Measurements from ENCODE around the gene GALNT15.

GALNT15 gene

GRCh38 chr3:16182612-16183011, 8.1 kb downstream of the GALNT15 start:
- Histone ChIP-seq H3K36me3 (ENCODE audit: control insufficient read depth in 1 of 2, insufficient read depth in 2 of 2, low read length in 2 of 2) (no peaks in the 10 kb centered on the region), H3K23ac (ENCODE audit: low read length) (no peak overlapping the region), H4K8ac (ENCODE audit: low read depth, low read length) (no peak overlapping the region), H3K27me3 (ENCODE audit: insufficient read depth, low read length) (no peaks in the 10 kb centered on the region), H3K9ac (ENCODE audit: low read length) (no peak overlapping the region), H3K79me2 (ENCODE audit: control insufficient read depth, insufficient read depth, low read length, poor library complexity) (no peaks in the 10 kb centered on the region), H2AFZ (ENCODE audit: insufficient read depth, low read length, poor library complexity) (no peak overlapping the region), H3K9me3 (ENCODE audit: insufficient read depth, low read depth, low read length) (no peaks in the 10 kb centered on the region), H2BK12ac (ENCODE audit: low read length) (no peak overlapping the region), H3K4me2 (ENCODE audit: low read length) (no peak overlapping the region), H3K14ac (ENCODE audit: low read length) (no peak overlapping the region), H3K4me1 (ENCODE audit: control insufficient read depth in 1 of 2, insufficient read depth in 2 of 2, low read length in 2 of 2) (no peaks in the 10 kb centered on the region), H3K27ac (ENCODE audit: low read depth, low read length) (no peak overlapping the region), H3K4ac (ENCODE audit: low read depth, low read length) (no peak overlapping the region), H3K4me3 (ENCODE audit: low read depth, low read length) (no peak overlapping the region), H4K91ac (ENCODE audit: low read depth, low read length) (no peak overlapping the region), H4K12ac (ENCODE audit: low read depth, low read length) (no peak overlapping the region), H3K18ac (ENCODE audit: low read length) (no peak overlapping the region), H2AK5ac (ENCODE audit: low read length) (no peak overlapping the region), H2BK5ac (ENCODE audit: low read depth, low read length, poor library complexity) (no peak overlapping the region), H2BK120ac (ENCODE audit: insufficient read depth, low read length, poor library complexity) (no peak overlapping the region), H3K79me1 (ENCODE audit: low read length) (no peaks in the 10 kb centered on the region)
- DNase-seq = no peak
- WGBS (ENCODE audit: extremely low coverage, insufficient coverage, insufficient read length) = no CpG with 5 or more reads among the region's 5 CpGs

GRCh38 chr3:16183082-16183481, 8.6 kb downstream of the GALNT15 start:
- WGBS (ENCODE audit: extremely low coverage, insufficient coverage, insufficient read length) = no CpG with 5 or more reads among the region's 1 CpG
- Histone ChIP-seq H3K79me1 (ENCODE audit: low read length) (no peaks in the 10 kb centered on the region), H3K4me1 (ENCODE audit: control insufficient read depth in 1 of 2, insufficient read depth in 2 of 2, low read length in 2 of 2) (no peaks in the 10 kb centered on the region), H3K36me3 (ENCODE audit: control insufficient read depth in 1 of 2, insufficient read depth in 2 of 2, low read length in 2 of 2) (no peaks in the 10 kb centered on the region), H2BK5ac (ENCODE audit: low read depth, low read length, poor library complexity) (no peak overlapping the region), H3K4me3 (ENCODE audit: low read depth, low read length) (no peak overlapping the region), H3K79me2 (ENCODE audit: control insufficient read depth, insufficient read depth, low read length, poor library complexity) (no peaks in the 10 kb centered on the region), H3K9ac (ENCODE audit: low read length) (no peak overlapping the region), H4K91ac (ENCODE audit: low read depth, low read length) (no peak overlapping the region), H3K14ac (ENCODE audit: low read length) (no peak overlapping the region), H2BK120ac (ENCODE audit: insufficient read depth, low read length, poor library complexity) (no peak overlapping the region), H2BK12ac (ENCODE audit: low read length) (no peak overlapping the region), H3K4me2 (ENCODE audit: low read length) (no peak overlapping the region), H3K27me3 (ENCODE audit: insufficient read depth, low read length) (no peaks in the 10 kb centered on the region), H3K9me3 (ENCODE audit: insufficient read depth, low read depth, low read length) (no peaks in the 10 kb centered on the region), H3K27ac (ENCODE audit: low read depth, low read length) (no peak overlapping the region), H3K18ac (ENCODE audit: low read length) (no peak overlapping the region), H3K23ac (ENCODE audit: low read length) (no peak overlapping the region), H4K12ac (ENCODE audit: low read depth, low read length) (no peak overlapping the region), H3K4ac (ENCODE audit: low read depth, low read length) (no peak overlapping the region), H2AFZ (ENCODE audit: insufficient read depth, low read length, poor library complexity) (no peak overlapping the region), H2AK5ac (ENCODE audit: low read length) (no peak overlapping the region), H4K8ac (ENCODE audit: low read depth, low read length) (no peak overlapping the region)
- DNase-seq = no peak

GRCh38 chr3:16183601-16184270, 9.3 kb downstream of the GALNT15 start:
- Histone ChIP-seq H3K4ac (ENCODE audit: low read depth, low read length) (no peak overlapping the region), H2AFZ (ENCODE audit: insufficient read depth, low read length, poor library complexity) (no peak overlapping the region), H3K4me1 (ENCODE audit: control insufficient read depth in 1 of 2, insufficient read depth in 2 of 2, low read length in 2 of 2) (no peaks in the 10 kb centered on the region), H2BK120ac (ENCODE audit: insufficient read depth, low read length, poor library complexity) (no peak overlapping the region), H2BK5ac (ENCODE audit: low read depth, low read length, poor library complexity) (no peak overlapping the region), H2AK5ac (ENCODE audit: low read length) (no peak overlapping the region), H4K12ac (ENCODE audit: low read depth, low read length) (no peak overlapping the region), H3K9ac (ENCODE audit: low read length) (no peak overlapping the region), H4K91ac (ENCODE audit: low read depth, low read length) (no peak overlapping the region), H3K4me2 (ENCODE audit: low read length) (no peak overlapping the region), H2BK12ac (ENCODE audit: low read length) (no peak overlapping the region), H3K14ac (ENCODE audit: low read length) (no peak overlapping the region), H3K36me3 (ENCODE audit: control insufficient read depth in 1 of 2, insufficient read depth in 2 of 2, low read length in 2 of 2) (no peaks in the 10 kb centered on the region), H3K27ac (ENCODE audit: low read depth, low read length) (no peak overlapping the region), H4K8ac (ENCODE audit: low read depth, low read length) (no peak overlapping the region), H3K27me3 (ENCODE audit: insufficient read depth, low read length) (no peaks in the 10 kb centered on the region), H3K23ac (ENCODE audit: low read length) (no peak overlapping the region), H3K79me2 (ENCODE audit: control insufficient read depth, insufficient read depth, low read length, poor library complexity) (no peaks in the 10 kb centered on the region), H3K79me1 (ENCODE audit: low read length) (no peaks in the 10 kb centered on the region), H3K18ac (ENCODE audit: low read length) (no peak overlapping the region), H3K9me3 (ENCODE audit: insufficient read depth, low read depth, low read length) (no peaks in the 10 kb centered on the region), H3K4me3 (ENCODE audit: low read depth, low read length) (no peak overlapping the region)
- no CpG with 5 or more reads among the region's 7 CpGs for WGBS (ENCODE audit: extremely low coverage, insufficient coverage, insufficient read length)
- DNase-seq = no peak

GRCh38 chr3:16186086-16186485, 11.6 kb downstream of the GALNT15 start:
- H3K23ac ChIP-seq (ENCODE audit: low read length) = no peak overlapping the region
- no peak overlapping the region for H2BK120ac ChIP-seq (ENCODE audit: insufficient read depth, low read length, poor library complexity)
- no peak overlapping the region for H3K27ac ChIP-seq (ENCODE audit: low read depth, low read length)
- H2AK5ac ChIP-seq (ENCODE audit: low read length) = no peak overlapping the region
- no peak overlapping the region for H2BK5ac ChIP-seq (ENCODE audit: low read depth, low read length, poor library complexity)
- H3K36me3 ChIP-seq (ENCODE audit: control insufficient read depth in 1 of 2, insufficient read depth in 2 of 2, low read length in 2 of 2) = no peaks in the 10 kb centered on the region
- H3K14ac ChIP-seq (ENCODE audit: low read length) = no peak overlapping the region
- H3K79me2 ChIP-seq (ENCODE audit: control insufficient read depth, insufficient read depth, low read length, poor library complexity) = no peaks in the 10 kb centered on the region
- no peaks in the 10 kb centered on the region for H3K27me3 ChIP-seq (ENCODE audit: insufficient read depth, low read length)
- no peaks in the 10 kb centered on the region for H3K79me1 ChIP-seq (ENCODE audit: low read length)
- H4K12ac ChIP-seq (ENCODE audit: low read depth, low read length) = no peak overlapping the region
- no CpG with 5 or more reads among the region's 1 CpG for WGBS (ENCODE audit: extremely low coverage, insufficient coverage, insufficient read length)
- no peaks in the 10 kb centered on the region for H3K9me3 ChIP-seq (ENCODE audit: insufficient read depth, low read depth, low read length)
- no peak overlapping the region for H4K8ac ChIP-seq (ENCODE audit: low read depth, low read length)
- H2AFZ ChIP-seq (ENCODE audit: insufficient read depth, low read length, poor library complexity) = no peak overlapping the region
- H3K4me1 ChIP-seq (ENCODE audit: control insufficient read depth in 1 of 2, insufficient read depth in 2 of 2, low read length in 2 of 2) = no peaks in the 10 kb centered on the region
- no peak overlapping the region for H3K4ac ChIP-seq (ENCODE audit: low read depth, low read length)
- H3K4me2 ChIP-seq (ENCODE audit: low read length) = no peak overlapping the region
- H2BK12ac ChIP-seq (ENCODE audit: low read length) = no peak overlapping the region
- no peak overlapping the region for H3K4me3 ChIP-seq (ENCODE audit: low read depth, low read length)
- no peak overlapping the region for H3K9ac ChIP-seq (ENCODE audit: low read length)
- DNase-seq = no peak
- no peak overlapping the region for H3K18ac ChIP-seq (ENCODE audit: low read length)
- no peak overlapping the region for H4K91ac ChIP-seq (ENCODE audit: low read depth, low read length)

Data from trophoblast cell (in vitro differentiated cells and primary cell).